NCI-H146 treated with DMSO at 0.1 percent for 48 hours (cell line): ENCODE results near the gene KCNK10.

Experiments
- DNase-seq: peaks from one replicate; lab custom pipeline; 2025; ENCODE audit not compliant: unreplicated experiment; lab: John Stamatoyannopoulos, UW

The KCNK10 gene

GRCh38 chr14:88229428-88229827, 93.6 kb downstream of the KCNK10 start:
- no peak for DNase-seq

DNA sequence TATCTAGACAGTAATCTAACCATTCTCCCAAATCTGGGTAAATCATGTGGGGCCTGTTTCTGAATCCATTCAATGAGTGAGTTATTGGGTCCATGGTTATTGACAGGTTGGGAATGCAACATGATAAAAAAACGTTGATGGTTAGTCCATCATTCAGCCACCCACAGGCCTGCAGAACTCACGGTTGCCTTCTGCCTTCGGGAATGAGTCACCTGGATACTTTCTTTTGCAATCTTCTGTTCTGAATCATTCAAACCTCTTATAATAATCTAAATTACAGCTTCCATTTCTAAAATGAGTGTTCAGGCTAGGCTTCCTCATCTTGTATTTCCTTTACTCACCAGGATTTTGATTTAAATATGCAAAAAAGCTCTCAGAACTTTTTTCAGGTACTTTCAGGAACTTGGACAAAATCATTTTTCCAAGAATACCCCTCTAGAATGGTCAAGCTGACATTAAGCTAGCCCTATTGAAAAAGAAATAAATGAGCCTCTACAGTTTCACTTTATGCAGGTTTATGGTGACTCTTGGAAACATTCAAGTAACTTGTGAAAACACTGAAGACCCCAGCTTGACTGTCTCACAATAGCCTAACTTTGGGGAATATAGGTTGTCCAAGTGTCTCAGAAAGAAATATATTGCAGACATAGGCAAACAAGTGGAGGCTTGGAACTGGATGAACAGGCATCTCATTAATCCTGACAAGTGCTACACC, 94.4 kb downstream of the KCNK10 start:
- no peak for DNase-seq

DNA sequence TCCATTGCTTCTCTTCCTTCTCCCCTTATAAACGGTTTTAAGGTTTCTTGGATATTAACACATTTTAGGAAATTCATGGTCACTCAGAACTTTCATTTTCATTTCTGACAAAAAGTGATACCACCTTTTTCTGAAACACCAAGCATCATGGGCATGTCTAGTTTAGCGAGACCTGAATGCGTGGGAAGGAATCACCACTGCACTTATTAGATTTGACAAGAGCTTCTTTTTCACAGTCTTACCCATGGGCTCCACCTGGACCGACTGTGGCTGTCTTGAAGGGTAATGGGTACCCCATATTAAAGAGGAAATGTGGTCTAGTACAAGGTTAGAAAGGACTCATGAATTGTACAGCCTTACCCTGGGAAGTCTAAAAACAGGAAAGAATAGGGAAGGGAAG, 95.4 kb downstream of the KCNK10 start:
- DNase-seq: no peak

DNA sequence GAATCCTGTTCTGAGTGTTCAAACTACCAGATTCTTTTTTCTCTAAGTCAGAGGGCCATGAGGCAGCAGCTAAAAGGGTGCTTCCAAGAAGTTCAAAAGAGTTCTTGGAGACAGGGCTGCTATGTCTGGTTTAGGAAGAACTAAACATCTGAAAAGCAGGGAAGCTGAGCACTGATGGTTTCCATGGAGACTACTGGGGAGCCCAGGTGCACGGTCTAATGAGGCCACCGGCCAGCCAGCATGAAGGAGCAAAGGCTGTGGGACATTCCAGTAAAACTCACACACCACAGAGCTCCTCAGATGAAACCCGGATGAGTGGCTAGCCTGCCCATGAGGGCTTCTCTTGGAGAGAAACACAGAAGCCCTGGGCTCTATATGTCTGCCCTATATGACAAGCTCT, 97.3 kb downstream of the KCNK10 start:
- DNase-seq: peak; percentile 3

- DNase-seq: no peak
These were observed 104.8 kb downstream of the KCNK10 start for GRCh38 chr14:88218119-88218915.

DNA sequence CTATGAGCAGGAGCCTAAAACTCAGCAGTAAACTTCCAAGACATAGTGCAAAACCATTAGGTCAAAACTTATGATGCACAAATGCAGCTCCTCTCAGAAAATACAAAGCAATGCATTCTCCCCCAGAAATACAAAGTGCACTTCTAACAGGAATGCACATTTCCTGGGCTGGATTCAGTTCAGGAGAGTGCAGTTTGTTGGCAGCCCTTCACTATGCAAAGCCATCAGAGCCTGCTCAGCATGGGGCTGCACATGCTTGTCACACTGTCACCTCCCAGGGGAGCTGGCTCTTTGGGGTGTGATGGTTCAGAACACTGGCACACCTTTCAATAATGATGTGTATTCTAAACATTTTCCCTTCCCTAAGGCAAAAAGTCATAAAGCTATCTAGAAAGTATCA, 110.4 kb downstream of the KCNK10 start:
- DNase-seq: no peak

- no peak for DNase-seq
These were observed 112.6 kb downstream of the KCNK10 start for GRCh38 chr14:88210426-88210825.

DNA sequence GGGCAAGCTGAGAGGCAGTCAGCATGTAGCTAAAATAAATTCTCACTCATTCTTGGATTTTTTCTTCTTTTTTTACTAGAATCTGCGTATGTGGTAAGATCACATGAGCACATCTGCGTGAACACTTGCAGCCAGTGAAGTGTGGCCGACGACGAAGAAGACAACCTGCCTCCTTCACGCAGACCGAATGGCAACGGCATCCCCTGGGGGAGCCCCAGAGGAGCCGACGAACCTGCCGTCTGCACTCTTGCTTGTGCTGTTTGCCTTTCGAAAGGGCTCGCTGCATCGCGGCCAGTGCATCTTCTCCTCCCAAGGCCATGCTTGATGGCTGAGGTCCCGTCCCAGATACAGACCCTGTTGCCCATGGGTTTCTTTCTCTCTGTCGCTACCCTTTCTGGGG, 113.8 kb downstream of the KCNK10 start:
- DNase-seq: no peak

- no peak for DNase-seq
These were observed 114.2 kb downstream of the KCNK10 start for GRCh38 chr14:88208858-88209257.

DNA sequence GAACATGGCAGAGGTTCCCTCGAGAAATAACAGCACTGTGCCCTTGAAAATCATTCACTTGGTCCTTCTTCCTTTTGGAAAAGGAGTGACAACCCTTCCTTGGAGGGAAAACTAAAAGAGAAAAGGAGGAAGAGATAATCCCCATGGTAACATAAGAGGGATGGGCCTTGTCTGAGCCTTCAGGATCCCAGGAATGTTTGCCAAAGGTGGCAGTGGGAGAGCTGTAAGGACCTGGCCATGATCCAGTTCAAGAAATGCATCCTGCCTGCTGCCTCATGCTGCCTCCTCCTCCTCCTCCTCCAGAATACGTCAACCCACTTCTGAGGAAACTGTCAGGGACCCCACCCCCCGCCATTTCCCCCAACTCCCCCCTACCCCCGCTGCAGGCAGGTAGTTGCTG, 118.8 kb downstream of the KCNK10 start:
- DNase-seq: no peak

DNA sequence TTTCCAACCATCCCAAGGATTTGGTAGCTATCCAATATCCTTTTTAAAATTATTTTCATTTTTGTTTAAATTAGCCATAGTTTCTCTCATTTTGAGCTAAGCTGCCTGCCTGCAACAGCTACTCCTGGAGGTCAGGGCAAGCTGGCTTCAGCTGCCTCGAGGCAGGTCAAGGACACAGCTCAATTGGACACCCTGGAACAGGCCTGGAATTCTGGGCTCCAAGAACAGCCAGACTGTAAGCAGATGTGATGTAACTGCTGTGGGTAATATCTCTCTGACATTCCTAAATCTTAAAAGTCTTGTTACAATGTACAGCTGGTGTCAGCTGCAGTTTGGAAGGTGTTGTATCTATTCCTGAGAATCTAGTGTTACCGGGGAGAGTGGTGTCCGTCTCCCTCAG, 119.8 kb downstream of the KCNK10 start:
- DNase-seq: no peak

- DNase-seq: no peak
These were observed 120.8 kb downstream of the KCNK10 start for GRCh38 chr14:88202286-88202685.

DNA sequence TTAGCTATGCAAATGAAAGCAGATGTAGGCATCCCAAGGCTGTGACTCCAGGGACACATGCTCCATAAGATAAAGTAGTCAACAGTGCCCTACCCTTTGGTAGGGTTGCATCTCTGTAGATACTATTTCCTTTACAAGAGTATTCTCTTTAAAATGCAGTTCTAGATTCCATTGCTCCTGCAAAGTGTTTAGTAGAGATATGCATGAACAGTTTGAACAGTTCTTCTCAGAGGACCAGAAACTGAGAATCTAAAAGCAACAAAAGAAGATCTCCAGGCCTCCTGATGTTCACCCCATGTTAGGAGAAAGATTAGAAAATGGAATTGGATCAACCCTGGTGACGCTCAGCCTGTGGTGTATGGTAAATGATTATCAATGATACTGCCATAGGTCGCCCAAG, 121.2 kb downstream of the KCNK10 start:
- no peak for DNase-seq

GRCh38 chr14:88199882-88200281, 123.2 kb downstream of the KCNK10 start:
- no peak for DNase-seq

GRCh38 chr14:88198446-88198845, 124.6 kb downstream of the KCNK10 start:
- peak; percentile 19 for DNase-seq

- no peak for DNase-seq
These were observed 126.1 kb downstream of the KCNK10 start for GRCh38 chr14:88196925-88197324.

DNA sequence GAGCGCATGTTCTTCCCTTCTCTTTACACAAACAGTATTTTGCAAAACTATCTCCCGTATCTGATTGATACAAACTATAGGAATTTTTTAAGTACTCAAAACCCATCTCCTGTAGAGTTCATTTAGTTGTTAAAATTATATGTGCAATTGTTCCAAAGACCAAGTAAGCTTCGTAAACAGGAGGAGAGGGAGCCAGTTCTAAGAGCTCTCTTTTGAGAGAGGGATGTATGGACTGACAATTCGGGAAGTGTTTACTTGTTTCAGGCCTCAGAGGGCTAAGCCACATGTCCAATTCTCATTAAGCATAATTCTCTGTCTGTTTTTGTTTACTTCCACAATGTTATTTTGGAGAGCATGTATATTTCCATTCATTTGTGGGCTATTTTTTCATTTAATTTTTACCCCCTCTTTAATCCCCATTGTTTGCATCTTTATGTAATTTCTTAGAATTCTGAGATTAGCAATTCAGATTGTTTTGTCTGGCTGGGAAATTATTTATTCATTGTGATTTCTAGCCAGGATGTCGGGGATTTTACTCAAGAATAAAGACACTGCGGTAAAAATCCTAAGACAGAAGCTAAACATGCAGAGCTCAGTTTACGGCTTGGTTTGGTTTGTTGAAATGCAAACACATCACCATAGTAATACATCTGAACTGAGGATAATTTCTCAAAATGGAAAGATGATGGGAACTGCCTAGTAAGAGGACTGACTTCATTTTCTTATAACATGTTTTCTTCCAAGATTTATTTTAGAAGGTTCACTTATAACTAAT, 126.8 kb downstream of the KCNK10 start:
- no peak for DNase-seq

GRCh38 chr14:88195676-88196075, 127.4 kb downstream of the KCNK10 start:
- no peak for DNase-seq

DNA sequence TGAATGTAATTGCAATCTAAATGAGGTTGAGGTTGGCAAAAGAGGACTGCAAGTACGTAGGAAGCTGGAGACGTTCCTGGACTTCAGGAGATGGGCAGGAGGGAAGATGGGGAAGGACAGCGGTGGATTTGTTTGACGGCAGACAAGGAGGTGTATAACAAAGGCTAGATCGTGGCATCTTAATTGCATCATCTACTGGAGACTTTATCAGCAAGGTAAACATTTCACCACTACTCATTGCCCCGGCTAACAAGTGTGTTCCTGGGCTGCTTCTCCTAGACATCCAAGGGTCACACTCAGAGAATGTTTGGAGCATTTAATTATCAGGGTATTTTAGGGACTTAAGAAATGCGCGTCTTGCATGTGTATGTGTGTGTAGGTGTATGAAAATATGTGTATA, 128.5 kb downstream of the KCNK10 start:
- no peak for DNase-seq

- no peak for DNase-seq
These were observed 131.5 kb downstream of the KCNK10 start for GRCh38 chr14:88191605-88192004.

DNA sequence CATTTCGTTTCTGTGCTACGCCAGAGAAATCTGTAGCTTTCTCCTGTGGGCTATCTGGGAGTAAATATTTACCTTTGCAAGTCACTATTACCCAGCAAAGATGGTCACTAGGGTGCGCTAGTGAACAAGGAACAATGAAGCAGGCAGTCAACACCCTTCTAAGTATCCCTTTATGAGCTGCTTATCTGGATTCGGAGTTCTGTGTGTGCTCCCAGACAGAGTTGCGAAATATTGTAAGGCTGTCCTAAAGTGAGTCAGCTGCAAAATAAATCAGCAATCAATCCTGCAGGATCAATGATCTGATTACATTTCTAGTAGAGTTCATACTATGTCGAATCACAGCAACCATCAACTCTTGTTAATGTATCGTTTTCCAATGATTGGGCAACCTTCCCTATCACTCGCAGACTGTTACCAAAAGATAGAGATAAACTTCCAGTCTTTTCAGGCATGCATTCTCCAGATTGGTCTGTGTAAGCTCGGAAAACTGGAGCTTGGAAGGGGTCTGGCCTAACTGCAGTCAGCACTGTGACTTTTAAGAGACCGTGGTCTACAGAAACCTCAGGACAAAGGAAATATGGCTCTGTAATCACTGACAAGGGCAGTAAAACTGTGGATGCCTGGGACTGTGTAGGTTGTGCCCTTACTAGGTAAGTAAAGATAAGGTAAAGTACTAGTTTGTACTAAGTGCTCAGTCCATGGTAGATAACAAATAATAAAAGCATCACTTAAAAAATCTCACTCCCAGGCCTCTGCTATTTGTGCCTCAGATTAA, 133.5 kb downstream of the KCNK10 start:
- peak; percentile 62 for DNase-seq
